ENCODE results near the gene ARHGAP9. TPM values are rescaled to one million over a fixed set of nuclear protein-coding genes. Genes with fewer than 3 reads are reported as not detected.
"Not testable (repeated sequence)": the region's sequence is repeated elsewhere in the genome, so short reads cannot be mapped to it uniquely, and the experiment has no call there.

The ARHGAP9 gene
- total RNA-seq, 2 donors from 2014 or later, result 138 to 154 TPM

- H3K27me3 Mint-ChIP-seq; DNase-seq (ENCODE audit: low spot score); H3K9me3 Mint-ChIP-seq; ATAC-seq; H3K4me3 Mint-ChIP-seq: not testable (repeated sequence)
- Mint-ChIP-seq H3K4me1 (ENCODE audit: low read depth in 2 of 2) (peaks cover 19 to 37% of the 10 kb centered on the region in 2 donors), H3K36me3 (peaks cover 48% of the 10 kb centered on the region), H3K27ac (peak overlapping the region in 1 of 2 donors; percentile 70)
Observed at GRCh38 chr12:57513677-57514076, 34.0 kb upstream of the ARHGAP9 start.

- H3K4me1 Mint-ChIP-seq (ENCODE audit: low read depth in 2 of 2), result peaks cover 15 to 33% of the 10 kb centered on the region in 2 donors
- H3K36me3 Mint-ChIP-seq, result peaks cover 46% of the 10 kb centered on the region
- no peaks in the 10 kb centered on the region for H3K9me3 Mint-ChIP-seq
- H3K27me3 Mint-ChIP-seq, result no peaks in the 10 kb centered on the region
- H3K27ac Mint-ChIP-seq, result peak overlapping the region in 1 of 2 donors; percentile 70
- DNase-seq (ENCODE audit: low spot score), result no peak
- ATAC-seq, result no peak
- no peak overlapping the region for H3K4me3 Mint-ChIP-seq
Observed at GRCh38 chr12:57513266-57513665, 33.6 kb upstream of the ARHGAP9 start.

- ATAC-seq, result no peak
- no peak overlapping the region for H3K4me3 Mint-ChIP-seq
- peaks cover 9 to 29% of the 10 kb centered on the region in 2 donors for H3K4me1 Mint-ChIP-seq (ENCODE audit: low read depth in 2 of 2)
- no peaks in the 10 kb centered on the region for H3K9me3 Mint-ChIP-seq
- peaks cover 46% of the 10 kb centered on the region for H3K36me3 Mint-ChIP-seq
- no peak for DNase-seq (ENCODE audit: low spot score)
- H3K27ac Mint-ChIP-seq, result peak overlapping the region; percentile 7 to 70
- no peaks in the 10 kb centered on the region for H3K27me3 Mint-ChIP-seq
Observed at GRCh38 chr12:57512665-57513064, 33.0 kb upstream of the ARHGAP9 start.

- Mint-ChIP-seq H3K27ac (peak overlapping the region; percentile 7 to 70), H3K36me3 (peaks cover 36% of the 10 kb centered on the region), H3K4me3 (no peak overlapping the region), H3K9me3 (no peaks in the 10 kb centered on the region), H3K4me1 (ENCODE audit: low read depth in 2 of 2) (peaks cover 1 to 20% of the 10 kb centered on the region in 2 donors), H3K27me3 (no peaks in the 10 kb centered on the region)
- ATAC-seq, result no peak
- DNase-seq (ENCODE audit: low spot score), result no peak
Observed at GRCh38 chr12:57511588-57512325, 32.1 kb upstream of the ARHGAP9 start.

- peaks cover 35% of the 10 kb centered on the region for H3K36me3 Mint-ChIP-seq
- no peak for DNase-seq (ENCODE audit: low spot score)
- H3K9me3 Mint-ChIP-seq, result no peaks in the 10 kb centered on the region
- no peaks in the 10 kb centered on the region for H3K27me3 Mint-ChIP-seq
- ATAC-seq, result no peak
- peaks cover 0 to 19% of the 10 kb centered on the region in 2 donors for H3K4me1 Mint-ChIP-seq (ENCODE audit: low read depth in 2 of 2)
- H3K27ac Mint-ChIP-seq, result no peak overlapping the region
- no peak overlapping the region for H3K4me3 Mint-ChIP-seq
Observed at GRCh38 chr12:57511161-57511560, 31.5 kb upstream of the ARHGAP9 start.

- not testable (repeated sequence) for H3K27me3 Mint-ChIP-seq; H3K4me1 Mint-ChIP-seq (ENCODE audit: low read depth in 2 of 2); H3K4me3 Mint-ChIP-seq; H3K27ac Mint-ChIP-seq; H3K9me3 Mint-ChIP-seq; DNase-seq (ENCODE audit: low spot score); ATAC-seq
- H3K36me3 Mint-ChIP-seq, result peaks cover 19% of the 10 kb centered on the region
Observed at GRCh38 chr12:57507796-57508195, 28.1 kb upstream of the ARHGAP9 start.

- not testable (repeated sequence) for H3K4me3 Mint-ChIP-seq; DNase-seq (ENCODE audit: low spot score); H3K4me1 Mint-ChIP-seq (ENCODE audit: low read depth in 2 of 2); ATAC-seq; H3K9me3 Mint-ChIP-seq; H3K27ac Mint-ChIP-seq; H3K27me3 Mint-ChIP-seq
- peaks cover 14% of the 10 kb centered on the region for H3K36me3 Mint-ChIP-seq
Observed at GRCh38 chr12:57506541-57506940, 26.9 kb upstream of the ARHGAP9 start.

GRCh38 chr12:57502311-57502969, 22.8 kb upstream of the ARHGAP9 start:
- peaks cover 11 to 12% of the 10 kb centered on the region in 2 donors for H3K4me1 Mint-ChIP-seq (ENCODE audit: low read depth in 2 of 2)

GRCh38 chr12:57500213-57500612, 20.5 kb upstream of the ARHGAP9 start:
- Mint-ChIP-seq H3K27me3 (no peaks in the 10 kb centered on the region), H3K27ac (peak overlapping the region in 1 of 2 donors; percentile 30), H3K36me3 (peaks cover 30% of the 10 kb centered on the region), H3K9me3 (no peaks in the 10 kb centered on the region), H3K4me3 (no peak overlapping the region), H3K4me1 (ENCODE audit: low read depth in 2 of 2) (peaks cover 19 to 20% of the 10 kb centered on the region in 2 donors)
- DNase-seq (ENCODE audit: low spot score) (no peak), ATAC-seq (no peak)

More at GRCh38 chr12:57502311-57502969, 22.8 kb upstream of the ARHGAP9 start:
- H3K36me3 Mint-ChIP-seq, result peaks cover 22% of the 10 kb centered on the region
- not testable (repeated sequence) for H3K27ac Mint-ChIP-seq; ATAC-seq; H3K9me3 Mint-ChIP-seq; DNase-seq (ENCODE audit: low spot score); H3K4me3 Mint-ChIP-seq; H3K27me3 Mint-ChIP-seq

GRCh38 chr12:57498571-57498970, 18.9 kb upstream of the ARHGAP9 start:
- DNase-seq (ENCODE audit: low spot score), result no peak
- Mint-ChIP-seq H3K9me3 (no peaks in the 10 kb centered on the region), H3K27me3 (no peaks in the 10 kb centered on the region), H3K4me1 (ENCODE audit: low read depth in 2 of 2) (peaks cover 19 to 20% of the 10 kb centered on the region in 2 donors), H3K27ac (no peak overlapping the region), H3K36me3 (peaks cover 30% of the 10 kb centered on the region), H3K4me3 (no peak overlapping the region)
- no peak for ATAC-seq

GRCh38 chr12:57498132-57498502, 18.5 kb upstream of the ARHGAP9 start:
- H3K4me1 Mint-ChIP-seq (ENCODE audit: low read depth in 2 of 2), result peaks cover 19 to 20% of the 10 kb centered on the region in 2 donors
- peak overlapping the region in 1 of 2 donors; percentile 42 for H3K27ac Mint-ChIP-seq
- no peak overlapping the region for H3K4me3 Mint-ChIP-seq
- ATAC-seq, result no peak
- no peaks in the 10 kb centered on the region for H3K27me3 Mint-ChIP-seq
- no peak for DNase-seq (ENCODE audit: low spot score)
- H3K36me3 Mint-ChIP-seq, result peaks cover 30% of the 10 kb centered on the region
- H3K9me3 Mint-ChIP-seq, result no peaks in the 10 kb centered on the region

- DNase-seq (ENCODE audit: low spot score), result no peak
- H3K36me3 Mint-ChIP-seq, result peaks cover 37% of the 10 kb centered on the region
- no peak overlapping the region for H3K4me3 Mint-ChIP-seq
- peaks cover 19 to 24% of the 10 kb centered on the region in 2 donors for H3K4me1 Mint-ChIP-seq (ENCODE audit: low read depth in 2 of 2)
- no peaks in the 10 kb centered on the region for H3K9me3 Mint-ChIP-seq
- peak overlapping the region in 1 of 2 donors; percentile 42 for H3K27ac Mint-ChIP-seq
- no peak for ATAC-seq
- no peaks in the 10 kb centered on the region for H3K27me3 Mint-ChIP-seq
Observed at GRCh38 chr12:57497223-57498131, 17.8 kb upstream of the ARHGAP9 start.

- no peak for DNase-seq (ENCODE audit: low spot score)
- Mint-ChIP-seq H3K27me3 (no peaks in the 10 kb centered on the region), H3K36me3 (peaks cover 35% of the 10 kb centered on the region), H3K4me3 (no peak overlapping the region), H3K9me3 (no peaks in the 10 kb centered on the region), H3K27ac (peak overlapping the region in 1 of 2 donors; percentile 42), H3K4me1 (ENCODE audit: low read depth in 2 of 2) (peaks cover 19 to 20% of the 10 kb centered on the region in 2 donors)
- peak in 1 of 2 donors; percentile 81 for ATAC-seq
Observed at GRCh38 chr12:57496822-57497221, 17.2 kb upstream of the ARHGAP9 start.

Measured in natural killer cell treated with Interleukin-12 subunit alpha and Interleukin-12 subunit beta and Interleukin-15 and Interleukin-18, amount 100 ng/mL, for 72 hours (primary cell).